K562 (cell line): ENCODE data around the gene HMCN2. TPM values are rescaled to one million over a fixed set of nuclear protein-coding genes. Genes with fewer than 3 reads are reported as not detected.
A peak's percentile ranks its signal among the peaks of the same experiment; 100 is the strongest.

Experiments
- ADNP ChIP-seq: fragments of 200-800 bp; sonication (Bioruptor generic); IDR thresholded peaks from 2 replicates; pipeline ENCODE4 v1.6.1; 2016; ENCODE audit warnings: missing genetic modification characterization, missing compliant biosample characterization
- BRCA1 ChIP-seq, 2 experiments: fragments of 450-650 bp in 1 of 2; sonication (generic) in 1 of 2; formaldehyde crosslinking in 1 of 2; IDR thresholded peaks; 2 replicates each; pipeline versions ENCODE4 v1.5.0 to v1.6.1; 2017 to 2020; ENCODE audit warnings: mild to moderate bottlenecking in 1 of 2, missing genetic modification reagents in 1 of 2
- CEBPB ChIP-seq: fragments of 450-650 bp; IDR thresholded peaks from 2 replicates; pipeline ENCODE4 v1.6.1; 2016; ENCODE audit warnings: missing genetic modification characterization, missing compliant biosample characterization
- CREM ChIP-seq: IDR thresholded peaks from 2 replicates; pipeline ENCODE4 v1.6.1; 2014; ENCODE audit warnings: antibody characterized with exemption, low read depth
- FOXP1 ChIP-seq: sonication (generic); formaldehyde crosslinking; IDR thresholded peaks from 2 replicates; pipeline ENCODE4 v1.8.0; 2022; ENCODE audit warnings: mild to moderate bottlenecking, missing genetic modification reagents
- MCM5 ChIP-seq: fragments of 450-650 bp; IDR thresholded peaks from 2 replicates; pipeline ENCODE4 v1.6.1; 2016; ENCODE audit warnings: low read depth
- NR2C1 ChIP-seq, 2 experiments: fragments of 450-650 bp; IDR thresholded peaks; 2 replicates each; pipeline ENCODE4 v1.6.1; 2017; ENCODE audit warnings: mild to moderate bottlenecking in 2 of 2, antibody characterized with exemption in 1 of 2, inconsistent platforms in 1 of 2, missing compliant biosample characterization in 1 of 2, missing genetic modification characterization in 1 of 2
- POLR2A ChIP-seq: fragments of 450-650 bp; conservative IDR thresholded peaks from 2 replicates; pipeline ENCODE4 v1.6.1; 2016
- PRPF4 ChIP-seq: fragments of 200-400 bp; formaldehyde crosslinking; IDR thresholded peaks from one replicate; pipeline ENCODE4 v1.6.1; 2017; ENCODE audit warnings: low read length, low read depth, mild to moderate bottlenecking; ENCODE audit not compliant: insufficient read depth, poor library complexity, severe bottlenecking
- RBM39 ChIP-seq: fragments of 200-400 bp; formaldehyde crosslinking; optimal IDR thresholded peaks from 2 replicates; pipeline ENCODE3; 2018; ENCODE audit warnings: low read depth, low read length
- STAT5A ChIP-seq: IDR thresholded peaks from 2 replicates; pipeline ENCODE4 v1.6.1; 2012; ENCODE audit warnings: low read length, inconsistent platforms, borderline replicate concordance
- XRCC3 ChIP-seq: fragments of 450-650 bp; IDR thresholded peaks from 2 replicates; pipeline ENCODE4 v1.6.1; 2017; ENCODE audit warnings: mild to moderate bottlenecking, moderate library complexity
- ZC3H11A ChIP-seq: IDR thresholded peaks from 2 replicates; pipeline ENCODE4 v1.6.1; 2012; ENCODE audit warnings: low read depth, low read length, improper control_type of control experiment
- ZNF217 ChIP-seq: sonication (generic); formaldehyde crosslinking; IDR thresholded peaks from 2 replicates; pipeline ENCODE4 v1.8.0; 2022; ENCODE audit warnings: mild to moderate bottlenecking, missing genetic modification reagents
- ZNF239 ChIP-seq: fragments of 250-450 bp; sonication (Bioruptor Pico); IDR thresholded peaks from 2 replicates; pipeline ENCODE4 v1.4.0; 2020; ENCODE audit warnings: mild to moderate bottlenecking
- polyA plus RNA-seq, 8 experiments: library from polyadenylated mRNA; depleted of rRNA in 4 of 8; stranded (reverse) in 5 of 8; unstranded in 3 of 8; fragments of >200 nt; fragmentation: Nextera tagmentation in 2 of 8; fragmentation: Illumina TruSeq in 1 of 8; extraction: Ambion mirVana in 2 of 8; extraction: Trizol in 1 of 8; gene quantifications; 2 replicates each; pipeline versions ENCODE4 v1.2.1 to v1.2.3, GENCODE V29; 2011 to 2014; ENCODE audit warnings: inconsistent platforms in 1 of 8, missing spikeins in 1 of 8
- total RNA-seq, 7 experiments: library from RNA; depleted of rRNA in 6 of 7; stranded (reverse); fragments of >200 nt in 6 of 7; fragmentation: Illumina TruSeq in 2 of 7; extraction: Trizol in 2 of 7; gene quantifications; 2 replicates each; pipeline versions ENCODE4 v1.2.1 to v1.2.3, GENCODE V29; 2011 to 2021; ENCODE audit warnings: low replicate concordance in 1 of 7
- TF ChIP-seq, protein P1 (sequence below), 2 experiments: fragments of 200-800 bp in 1 of 2; sonication (Bioruptor generic) in 1 of 2; sonication (generic) in 1 of 2; formaldehyde crosslinking in 1 of 2; IDR thresholded peaks in 1 of 2; conservative IDR thresholded peaks in 1 of 2; 2 replicates each; pipeline versions ENCODE4 v1.5.0 to v1.6.1; 2016 to 2020; ENCODE audit warnings: missing compliant biosample characterization in 1 of 2, missing genetic modification characterization in 1 of 2, missing genetic modification reagents in 1 of 2
- TF ChIP-seq, protein P2 (sequence below): fragments of 450-650 bp; formaldehyde crosslinking; IDR thresholded peaks from 2 replicates; pipeline ENCODE4 v1.4.0; 2020; ENCODE audit warnings: mild to moderate bottlenecking, moderate library complexity
- TF ChIP-seq, protein P3 (sequence below): sonication (generic); formaldehyde crosslinking; IDR thresholded peaks from 2 replicates; pipeline ENCODE4 v1.8.0; 2022; ENCODE audit warnings: missing genetic modification reagents, mild to moderate bottlenecking, moderate library complexity, borderline replicate concordance
- TF ChIP-seq, protein P4 (sequence below): sonication (generic); formaldehyde crosslinking; IDR thresholded peaks from 2 replicates; pipeline ENCODE4 v1.8.0; 2023; ENCODE audit warnings: mild to moderate bottlenecking, missing genetic modification reagents
- TF ChIP-seq, protein P5 (sequence below), 2 experiments: fragments of 450-650 bp; conservative IDR thresholded peaks; 2 replicates each; pipeline ENCODE4 v1.6.1; 2017; ENCODE audit warnings: mild to moderate bottlenecking in 2 of 2, moderate library complexity in 2 of 2

Gene HMCN2
- total and polyA plus RNA-seq, 9 of the 15 experiments (the other 6 are each of a cell fraction or from before 2014, with no cell fraction given) = 0.01 TPM; not detected in 8

DNA sequence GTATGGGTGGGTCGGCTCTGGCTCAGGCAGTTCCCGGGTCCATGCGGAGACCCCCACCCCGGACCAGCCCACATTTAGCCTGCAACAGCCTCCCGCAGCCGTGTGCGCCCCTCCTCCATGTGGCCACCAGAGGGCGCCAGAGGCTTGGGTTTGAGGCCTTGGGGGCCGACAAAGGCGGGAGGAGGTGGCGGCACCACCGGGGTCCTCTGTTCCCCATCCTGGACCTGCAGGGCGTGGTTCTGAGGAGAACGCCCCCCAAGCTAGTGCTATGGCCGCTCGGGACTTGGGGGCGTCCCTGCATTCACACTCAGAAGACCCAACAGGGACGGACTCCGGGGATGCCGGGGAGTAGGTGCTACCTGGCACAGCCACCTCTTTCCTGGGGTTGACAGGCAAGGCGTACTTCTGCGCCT lies 195.7 kb downstream of the HMCN2 start (continued):
- TF ChIP-seq, protein P1, sequence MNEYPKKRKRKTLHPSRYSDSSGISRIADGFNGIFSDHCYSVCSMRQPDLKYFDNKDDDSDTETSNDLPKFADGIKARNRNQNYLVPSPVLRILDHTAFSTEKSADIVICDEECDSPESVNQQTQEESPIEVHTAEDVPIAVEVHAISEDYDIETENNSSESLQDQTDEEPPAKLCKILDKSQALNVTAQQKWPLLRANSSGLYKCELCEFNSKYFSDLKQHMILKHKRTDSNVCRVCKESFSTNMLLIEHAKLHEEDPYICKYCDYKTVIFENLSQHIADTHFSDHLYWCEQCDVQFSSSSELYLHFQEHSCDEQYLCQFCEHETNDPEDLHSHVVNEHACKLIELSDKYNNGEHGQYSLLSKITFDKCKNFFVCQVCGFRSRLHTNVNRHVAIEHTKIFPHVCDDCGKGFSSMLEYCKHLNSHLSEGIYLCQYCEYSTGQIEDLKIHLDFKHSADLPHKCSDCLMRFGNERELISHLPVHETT (CRISPR knock-in tag; conservative IDR thresholded peaks at IDR 0.05 in 1 of 2, IDR thresholded peaks at IDR 0.05 in 1 of 2) = no peak
- no peak for TF ChIP-seq ZNF239 (CRISPR knock-in tag)
- TF ChIP-seq POLR2A = no peak
- no peak for TF ChIP-seq FOXP1 (CRISPR knock-in tag)
- TF ChIP-seq ADNP (tag) = no peak
- TF ChIP-seq NR2C1 (IDR thresholded peaks at IDR 0.05) = no peak
- no peak for TF ChIP-seq NR2C1 (tag; IDR thresholded peaks at IDR 0.05)
- TF ChIP-seq, protein P2, sequence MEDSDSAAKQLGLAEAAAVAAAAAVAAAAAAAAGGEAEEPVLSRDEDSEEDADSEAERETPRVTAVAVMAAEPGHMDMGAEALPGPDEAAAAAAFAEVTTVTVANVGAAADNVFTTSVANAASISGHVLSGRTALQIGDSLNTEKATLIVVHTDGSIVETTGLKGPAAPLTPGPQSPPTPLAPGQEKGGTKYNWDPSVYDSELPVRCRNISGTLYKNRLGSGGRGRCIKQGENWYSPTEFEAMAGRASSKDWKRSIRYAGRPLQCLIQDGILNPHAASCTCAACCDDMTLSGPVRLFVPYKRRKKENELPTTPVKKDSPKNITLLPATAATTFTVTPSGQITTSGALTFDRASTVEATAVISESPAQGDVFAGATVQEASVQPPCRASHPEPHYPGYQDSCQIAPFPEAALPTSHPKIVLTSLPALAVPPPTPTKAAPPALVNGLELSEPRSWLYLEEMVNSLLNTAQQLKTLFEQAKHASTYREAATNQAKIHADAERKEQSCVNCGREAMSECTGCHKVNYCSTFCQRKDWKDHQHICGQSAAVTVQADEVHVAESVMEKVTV (CRISPR knock-in tag) = peak; percentile 87
- TF ChIP-seq, protein P3, sequence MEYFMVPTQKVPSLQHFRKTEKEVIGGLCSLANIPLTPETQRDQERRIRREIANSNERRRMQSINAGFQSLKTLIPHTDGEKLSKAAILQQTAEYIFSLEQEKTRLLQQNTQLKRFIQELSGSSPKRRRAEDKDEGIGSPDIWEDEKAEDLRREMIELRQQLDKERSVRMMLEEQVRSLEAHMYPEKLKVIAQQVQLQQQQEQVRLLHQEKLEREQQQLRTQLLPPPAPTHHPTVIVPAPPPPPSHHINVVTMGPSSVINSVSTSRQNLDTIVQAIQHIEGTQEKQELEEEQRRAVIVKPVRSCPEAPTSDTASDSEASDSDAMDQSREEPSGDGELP = peak; percentile 50; the same call in 1 of the 2 replicates
- TF ChIP-seq CEBPB (tag) = no peak
- TF ChIP-seq BRCA1 (IDR thresholded peaks at IDR 0.05) = no peak
- no peak for TF ChIP-seq BRCA1 (CRISPR knock-in tag; IDR thresholded peaks at IDR 0.05)
- TF ChIP-seq RBM39 = no peak
- TF ChIP-seq, protein P4, sequence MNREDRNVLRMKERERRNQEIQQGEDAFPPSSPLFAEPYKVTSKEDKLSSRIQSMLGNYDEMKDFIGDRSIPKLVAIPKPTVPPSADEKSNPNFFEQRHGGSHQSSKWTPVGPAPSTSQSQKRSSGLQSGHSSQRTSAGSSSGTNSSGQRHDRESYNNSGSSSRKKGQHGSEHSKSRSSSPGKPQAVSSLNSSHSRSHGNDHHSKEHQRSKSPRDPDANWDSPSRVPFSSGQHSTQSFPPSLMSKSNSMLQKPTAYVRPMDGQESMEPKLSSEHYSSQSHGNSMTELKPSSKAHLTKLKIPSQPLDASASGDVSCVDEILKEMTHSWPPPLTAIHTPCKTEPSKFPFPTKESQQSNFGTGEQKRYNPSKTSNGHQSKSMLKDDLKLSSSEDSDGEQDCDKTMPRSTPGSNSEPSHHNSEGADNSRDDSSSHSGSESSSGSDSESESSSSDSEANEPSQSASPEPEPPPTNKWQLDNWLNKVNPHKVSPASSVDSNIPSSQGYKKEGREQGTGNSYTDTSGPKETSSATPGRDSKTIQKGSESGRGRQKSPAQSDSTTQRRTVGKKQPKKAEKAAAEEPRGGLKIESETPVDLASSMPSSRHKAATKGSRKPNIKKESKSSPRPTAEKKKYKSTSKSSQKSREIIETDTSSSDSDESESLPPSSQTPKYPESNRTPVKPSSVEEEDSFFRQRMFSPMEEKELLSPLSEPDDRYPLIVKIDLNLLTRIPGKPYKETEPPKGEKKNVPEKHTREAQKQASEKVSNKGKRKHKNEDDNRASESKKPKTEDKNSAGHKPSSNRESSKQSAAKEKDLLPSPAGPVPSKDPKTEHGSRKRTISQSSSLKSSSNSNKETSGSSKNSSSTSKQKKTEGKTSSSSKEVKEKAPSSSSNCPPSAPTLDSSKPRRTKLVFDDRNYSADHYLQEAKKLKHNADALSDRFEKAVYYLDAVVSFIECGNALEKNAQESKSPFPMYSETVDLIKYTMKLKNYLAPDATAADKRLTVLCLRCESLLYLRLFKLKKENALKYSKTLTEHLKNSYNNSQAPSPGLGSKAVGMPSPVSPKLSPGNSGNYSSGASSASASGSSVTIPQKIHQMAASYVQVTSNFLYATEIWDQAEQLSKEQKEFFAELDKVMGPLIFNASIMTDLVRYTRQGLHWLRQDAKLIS (CRISPR knock-in tag) = no peak
- TF ChIP-seq PRPF4 = no peak
- TF ChIP-seq MCM5 = no peak
- no peak for TF ChIP-seq STAT5A
- TF ChIP-seq, protein P5, sequence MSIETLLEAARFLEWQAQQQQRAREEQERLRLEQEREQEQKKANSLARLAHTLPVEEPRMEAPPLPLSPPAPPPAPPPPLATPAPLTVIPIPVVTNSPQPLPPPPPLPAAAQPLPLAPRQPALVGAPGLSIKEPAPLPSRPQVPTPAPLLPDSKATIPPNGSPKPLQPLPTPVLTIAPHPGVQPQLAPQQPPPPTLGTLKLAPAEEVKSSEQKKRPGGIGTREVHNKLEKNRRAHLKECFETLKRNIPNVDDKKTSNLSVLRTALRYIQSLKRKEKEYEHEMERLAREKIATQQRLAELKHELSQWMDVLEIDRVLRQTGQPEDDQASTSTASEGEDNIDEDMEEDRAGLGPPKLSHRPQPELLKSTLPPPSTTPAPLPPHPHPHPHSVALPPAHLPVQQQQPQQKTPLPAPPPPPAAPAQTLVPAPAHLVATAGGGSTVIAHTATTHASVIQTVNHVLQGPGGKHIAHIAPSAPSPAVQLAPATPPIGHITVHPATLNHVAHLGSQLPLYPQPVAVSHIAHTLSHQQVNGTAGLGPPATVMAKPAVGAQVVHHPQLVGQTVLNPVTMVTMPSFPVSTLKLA (conservative IDR thresholded peaks at IDR 0.05) = no peak
- TF ChIP-seq XRCC3 = no peak
- no peak for TF ChIP-seq ZC3H11A
- no peak for TF ChIP-seq ZNF217 (CRISPR knock-in tag)
- TF ChIP-seq CREM = no peak
